IPS-20b (cell line): ENCODE results near the gene ITGAL.
A peak's percentile ranks its signal among the peaks of the same experiment; 100 is the strongest.

Source experiments
- H3K27ac ChIP-seq: one replicate; pipeline ENCODE4 v1.5.1; 2013; ENCODE audit warnings: low read length
- H3K27me3 ChIP-seq: 2 replicates; pipeline ENCODE4 v1.6.1; 2013; ENCODE audit warnings: mild to moderate bottlenecking, low read length, inconsistent platforms; ENCODE audit not compliant: insufficient read depth
- H3K36me3 ChIP-seq: 2 replicates; pipeline ENCODE4 v1.6.1; 2013; ENCODE audit warnings: low read depth, mild to moderate bottlenecking, inconsistent platforms, low read length, moderate library complexity; ENCODE audit not compliant: insufficient read depth
- H3K4me1 ChIP-seq: 2 replicates; pipeline ENCODE4 v1.6.1; 2013; ENCODE audit warnings: mild to moderate bottlenecking, control low read depth, inconsistent platforms, low read length, moderate library complexity; ENCODE audit not compliant: insufficient read depth
- H3K4me3 ChIP-seq: 2 replicates; pipeline ENCODE4 v1.5.1; 2013; ENCODE audit warnings: mild to moderate bottlenecking, low read length, inconsistent platforms
- H3K9ac ChIP-seq: 2 replicates; pipeline ENCODE4 v1.6.1; 2013; ENCODE audit warnings: low read depth, mild to moderate bottlenecking, inconsistent platforms, low read length, moderate library complexity
- H3K9me3 ChIP-seq: 2 replicates; pipeline ENCODE4 v1.6.1; 2013; ENCODE audit warnings: mild to moderate bottlenecking, low read depth, low read length, inconsistent platforms; ENCODE audit not compliant: insufficient read depth

ITGAL gene

GRCh38 chr16:30523768-30524574 lies 51.4 kb downstream of the ITGAL start:
- peaks cover 4% of the 10 kb centered on the region; the same call in 1 of the 2 replicates for H3K4me1 ChIP-seq
- peaks cover 5% of the 10 kb centered on the region; the same call in 1 of the 2 replicates for H3K36me3 ChIP-seq
- H3K9ac ChIP-seq = no peak overlapping the region
- no peaks in the 10 kb centered on the region for H3K27me3 ChIP-seq
- no peaks in the 10 kb centered on the region for H3K9me3 ChIP-seq
- H3K27ac ChIP-seq = no peak overlapping the region
- H3K4me3 ChIP-seq = no peak overlapping the region

DNA sequence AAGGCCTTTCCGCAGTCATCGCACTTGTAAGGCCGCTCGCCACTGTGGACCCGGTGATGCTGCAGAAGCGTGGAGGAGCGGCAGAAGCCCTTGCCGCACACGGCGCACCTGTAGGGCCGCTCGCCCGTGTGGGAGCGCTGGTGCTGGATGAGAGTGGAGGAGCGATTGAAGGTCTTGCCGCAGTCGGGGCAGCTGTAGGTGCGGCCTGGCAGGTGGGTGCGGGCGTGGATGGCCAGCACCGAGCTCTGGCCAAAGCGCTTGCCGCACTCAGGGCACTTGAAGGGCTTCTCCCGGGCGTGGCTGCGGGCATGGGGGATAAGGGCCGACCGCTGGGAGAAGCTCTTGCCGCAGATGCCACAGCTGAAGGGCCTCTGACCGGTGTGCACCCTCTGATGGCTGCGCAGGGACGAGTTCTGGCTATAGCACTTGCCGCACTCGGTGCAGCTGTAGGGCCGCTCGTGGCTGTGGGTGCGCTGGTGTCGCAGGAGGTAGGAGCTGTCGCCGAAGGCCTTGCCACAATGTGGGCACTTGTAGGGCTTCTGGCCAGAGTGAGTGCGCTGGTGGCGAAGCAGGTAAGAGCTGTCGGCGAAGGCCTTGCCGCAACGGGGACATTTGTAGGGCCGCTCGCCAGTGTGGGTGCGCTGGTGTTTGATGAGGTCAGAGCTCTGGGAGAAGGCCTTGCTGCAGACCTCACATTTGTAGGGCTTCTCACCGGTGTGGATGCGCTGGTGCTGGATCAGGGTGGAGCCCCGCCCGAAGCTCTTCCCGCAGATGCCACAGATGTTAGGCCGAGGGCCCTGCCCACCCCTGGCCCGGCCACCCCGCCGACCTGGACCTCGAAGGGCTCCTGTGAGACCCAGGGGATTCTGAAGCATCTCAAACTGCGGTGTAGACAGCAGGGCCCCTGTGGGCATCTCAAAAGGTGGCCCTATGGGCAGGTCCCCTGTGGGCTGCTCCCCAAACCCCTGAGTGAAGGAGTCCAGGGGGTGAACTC lies 52.3 kb downstream of the ITGAL start:
- Histone ChIP-seq H3K4me1 (peaks cover 4% of the 10 kb centered on the region; the same call in 1 of the 2 replicates), H3K9me3 (no peaks in the 10 kb centered on the region), H3K9ac (no peak overlapping the region), H3K27ac (no peak overlapping the region), H3K27me3 (no peaks in the 10 kb centered on the region), H3K36me3 (peaks cover 5% of the 10 kb centered on the region; the same call in 1 of the 2 replicates), H3K4me3 (no peak overlapping the region)

DNA sequence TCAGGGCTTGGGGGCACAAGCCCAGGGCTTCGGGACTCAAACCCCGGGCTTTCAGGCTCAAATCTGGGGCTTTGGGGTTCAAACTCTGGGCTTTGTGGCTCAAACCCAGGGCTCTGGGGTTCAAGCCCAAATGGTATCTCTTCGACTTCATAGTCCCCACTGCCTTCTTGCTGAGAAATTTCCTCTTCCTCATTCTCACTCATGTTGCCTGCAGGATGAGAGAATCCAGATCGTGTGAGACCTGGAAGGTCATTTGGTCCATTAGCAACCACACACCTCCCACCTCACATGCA lies 53.2 kb downstream of the ITGAL start:
- Histone ChIP-seq H3K27me3 (no peaks in the 10 kb centered on the region), H3K27ac (no peak overlapping the region), H3K4me1 (peaks cover 4% of the 10 kb centered on the region; the same call in 1 of the 2 replicates), H3K36me3 (peaks cover 7% of the 10 kb centered on the region; the same call in 1 of the 2 replicates), H3K4me3 (peak overlapping the region; percentile 89), H3K9me3 (no peaks in the 10 kb centered on the region), H3K9ac (peak overlapping the region; percentile 69; the same call in 1 of the 2 replicates)

GRCh38 chr16:30526137-30526822 lies 53.7 kb downstream of the ITGAL start, which contains the start of gene ZNF768:
ZNF768 (minus strand) TSS chr16:30526566; CDS start chr16:30526413, 153 bp downstream.
- Histone ChIP-seq H3K36me3 (peaks cover 11% of the 10 kb centered on the region; the same call in 1 of the 2 replicates), H3K4me3 (peak within 1 kb of the TSS; percentile 89), H3K9ac (peak within 1 kb of the TSS; percentile 93), H3K4me1 (peaks cover 4% of the 10 kb centered on the region; the same call in 1 of the 2 replicates), H3K27ac (peak within 1 kb of the TSS; percentile 96), H3K9me3 (no peaks in the 10 kb centered on the region), H3K27me3 (no peaks in the 10 kb centered on the region)

DNA sequence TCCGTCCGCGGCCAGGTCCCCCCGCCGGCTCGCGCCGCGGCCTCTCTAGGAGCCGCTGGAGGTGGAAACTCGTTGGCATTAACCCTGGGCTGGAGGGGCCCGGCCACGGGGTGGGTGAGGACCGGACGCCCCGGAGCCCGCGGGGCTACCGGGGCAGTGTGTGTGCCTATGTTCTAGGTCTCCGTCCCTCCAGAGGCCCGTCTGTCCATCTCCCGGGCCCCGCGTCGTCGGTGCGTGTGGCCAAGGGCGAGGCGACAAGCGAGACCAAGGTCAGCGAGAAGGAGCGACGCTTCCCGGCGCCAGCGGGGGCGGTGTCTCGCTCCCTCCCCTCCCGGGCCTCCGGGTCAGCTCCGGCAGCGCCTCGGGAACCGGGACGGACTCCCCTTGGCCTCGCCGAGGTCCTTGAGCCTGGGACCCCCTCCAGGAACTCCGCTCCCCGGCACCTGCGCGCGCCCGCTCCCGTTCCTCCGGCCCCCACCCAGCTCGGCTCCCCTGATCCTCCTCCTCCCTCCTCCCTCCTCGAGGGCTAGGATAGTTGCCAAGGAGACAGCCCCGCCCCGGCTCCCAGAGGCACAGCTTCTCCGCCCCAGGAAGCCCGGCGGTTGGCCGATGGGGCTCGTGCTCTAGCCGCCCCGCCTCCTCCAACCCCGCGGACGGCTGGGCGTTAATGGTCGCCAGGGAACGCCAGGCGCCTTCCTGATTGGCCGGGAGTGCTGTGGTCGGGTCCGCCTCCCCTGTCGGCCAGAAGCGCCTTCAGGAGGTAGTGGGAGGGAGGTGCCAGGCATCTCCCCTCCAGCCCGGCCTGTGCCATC lies 54.5 kb downstream of the ITGAL start:
- Histone ChIP-seq H3K9me3 (no peaks in the 10 kb centered on the region), H3K27me3 (no peaks in the 10 kb centered on the region), H3K4me3 (peak overlapping the region; percentile 89), H3K36me3 (peaks cover 15% of the 10 kb centered on the region; the same call in 1 of the 2 replicates), H3K27ac (peak overlapping the region; percentile 96), H3K4me1 (peaks cover 4% of the 10 kb centered on the region; the same call in 1 of the 2 replicates), H3K9ac (peak overlapping the region; percentile 93)

DNA sequence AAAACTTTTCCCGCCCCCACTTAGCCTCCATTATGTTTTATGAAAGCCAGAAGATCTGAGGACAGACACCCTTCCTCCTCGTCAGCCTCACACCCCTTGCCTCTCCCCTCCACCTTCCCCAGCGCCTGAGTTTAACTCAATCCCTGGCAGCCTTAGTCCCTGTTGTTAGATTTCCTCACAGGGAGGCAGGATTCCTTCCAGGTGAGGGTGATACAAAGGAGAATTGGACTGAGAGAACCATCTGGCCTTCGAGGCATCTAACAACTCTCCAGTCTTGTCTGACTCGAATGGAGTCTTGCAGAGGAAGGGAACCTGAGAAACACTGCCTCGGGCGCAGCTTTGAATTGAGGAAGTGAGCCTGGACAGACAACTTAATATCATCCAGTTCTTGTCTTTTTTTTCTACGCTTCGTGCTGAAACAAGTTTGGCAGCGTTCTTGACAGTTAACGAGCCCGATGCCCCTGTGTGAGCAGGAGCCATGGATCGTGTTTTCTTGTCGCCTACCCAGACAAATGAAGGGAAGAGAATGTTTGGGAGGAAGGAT lies 55.2 kb downstream of the ITGAL start:
- peaks cover 4% of the 10 kb centered on the region; the same call in 1 of the 2 replicates for H3K4me1 ChIP-seq
- peak overlapping the region; percentile 89 for H3K4me3 ChIP-seq
- no peaks in the 10 kb centered on the region for H3K9me3 ChIP-seq
- H3K36me3 ChIP-seq = peaks cover 15% of the 10 kb centered on the region; the same call in 1 of the 2 replicates
- no peaks in the 10 kb centered on the region for H3K27me3 ChIP-seq
- H3K9ac ChIP-seq = peak overlapping the region; percentile 85
- peak overlapping the region; percentile 86 for H3K27ac ChIP-seq

DNA sequence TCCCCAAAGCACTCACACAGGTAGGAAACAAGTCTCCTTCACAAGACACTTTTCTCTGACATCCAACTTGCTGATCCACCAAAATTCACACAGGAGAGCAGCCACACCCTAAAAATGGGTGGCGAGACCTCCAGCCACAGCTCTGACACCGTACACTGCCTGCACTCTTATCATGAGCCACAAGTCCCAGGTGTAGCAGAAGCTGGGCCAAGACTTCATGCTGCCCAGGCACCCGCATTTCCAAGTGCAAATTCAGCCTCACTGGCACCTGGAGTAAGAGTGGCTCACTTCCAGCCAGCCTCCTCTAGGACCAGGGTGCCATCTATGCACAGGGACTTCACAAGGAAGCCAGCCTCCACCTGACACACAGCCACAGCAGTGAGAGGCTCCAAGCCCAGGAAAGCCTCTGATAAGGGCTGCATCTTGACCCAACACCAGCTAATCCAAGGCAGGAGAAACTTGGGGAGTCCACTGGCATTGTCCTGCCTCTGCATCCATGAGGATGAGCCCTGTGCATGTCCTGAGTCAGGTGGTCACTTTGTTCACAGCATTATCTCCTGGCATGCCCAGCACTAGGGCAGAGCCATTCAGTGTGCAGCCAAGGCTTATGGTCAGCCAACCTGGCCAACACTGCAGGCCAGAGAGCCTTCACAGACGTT lies 56.4 kb downstream of the ITGAL start:
- H3K4me3 ChIP-seq = no peak overlapping the region
- peaks cover 4% of the 10 kb centered on the region; the same call in 1 of the 2 replicates for H3K4me1 ChIP-seq
- H3K9me3 ChIP-seq = no peaks in the 10 kb centered on the region
- no peak overlapping the region for H3K27ac ChIP-seq
- H3K27me3 ChIP-seq = no peaks in the 10 kb centered on the region
- peaks cover 15% of the 10 kb centered on the region; the same call in 1 of the 2 replicates for H3K36me3 ChIP-seq
- H3K9ac ChIP-seq = no peak overlapping the region

- H3K9ac ChIP-seq = no peak overlapping the region
- peaks cover 4% of the 10 kb centered on the region; the same call in 1 of the 2 replicates for H3K4me1 ChIP-seq
- H3K27me3 ChIP-seq = no peaks in the 10 kb centered on the region
- no peak overlapping the region for H3K4me3 ChIP-seq
- no peak overlapping the region for H3K27ac ChIP-seq
- H3K9me3 ChIP-seq = no peaks in the 10 kb centered on the region
- H3K36me3 ChIP-seq = peaks cover 10% of the 10 kb centered on the region; the same call in 1 of the 2 replicates
Observed at GRCh38 chr16:30530163-30531037, 57.9 kb downstream of the ITGAL start.

DNA sequence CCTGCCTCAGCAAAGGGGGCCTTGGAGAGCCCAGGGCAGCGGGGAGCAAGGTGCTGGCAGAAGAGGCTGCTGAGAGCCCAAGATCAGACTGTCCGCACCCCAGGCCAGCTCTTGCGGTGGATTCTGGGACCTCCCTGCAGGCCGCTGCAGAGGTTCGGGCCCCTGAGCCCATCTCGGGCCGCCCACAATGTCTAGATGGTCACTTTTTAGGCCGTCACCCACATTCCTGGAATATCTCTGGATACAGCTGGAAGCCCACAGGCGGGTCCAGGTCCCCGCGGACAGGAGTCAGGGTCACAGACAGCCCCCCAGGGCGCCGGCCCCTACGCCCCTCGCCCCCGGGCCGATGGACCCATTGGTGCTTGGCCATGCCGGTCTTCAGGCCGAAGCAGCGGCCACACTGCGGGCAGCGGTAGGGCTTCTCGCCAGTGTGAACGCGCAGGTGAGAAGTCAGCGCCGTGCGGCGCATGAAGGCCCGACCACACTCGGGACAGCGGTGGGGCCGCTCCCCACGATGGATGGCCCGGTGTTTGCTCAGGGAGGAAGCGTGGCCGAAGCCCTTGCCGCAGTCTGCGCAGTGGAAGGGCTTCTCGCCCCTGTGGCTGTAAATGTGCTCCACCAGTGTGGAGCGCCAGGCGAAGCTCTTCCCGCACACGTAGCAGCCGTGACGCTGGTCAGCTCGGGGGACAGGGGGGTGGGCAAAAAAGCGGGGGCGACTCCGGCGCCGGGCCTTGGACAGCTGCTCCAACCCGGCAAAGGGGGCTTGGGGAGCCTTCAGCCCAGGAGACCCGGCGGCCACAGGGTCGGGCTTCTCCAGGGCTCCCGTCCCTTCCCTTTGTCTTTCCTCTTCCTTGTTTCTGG lies 60.0 kb downstream of the ITGAL start:
- no peak overlapping the region for H3K9ac ChIP-seq
- H3K27me3 ChIP-seq = no peaks in the 10 kb centered on the region
- peaks cover 10% of the 10 kb centered on the region; the same call in 1 of the 2 replicates for H3K36me3 ChIP-seq
- no peaks in the 10 kb centered on the region for H3K9me3 ChIP-seq
- H3K4me3 ChIP-seq = no peak overlapping the region
- H3K27ac ChIP-seq = no peak overlapping the region
- H3K4me1 ChIP-seq = peaks cover 14% of the 10 kb centered on the region; the same call in 1 of the 2 replicates
